GM11168 (cell line): ENCODE measurements around the gene BRMS1L.

Experiments used
- in situ Hi-C: fragments of 300-500 bp; cut with MboI; formaldehyde crosslinking; loops from one replicate; pipeline ENCODE4 v1.12.0; 2022; ENCODE audit warnings: low sequenced_read_pairs; ENCODE audit not compliant: unreplicated experiment

The BRMS1L gene

DNA sequence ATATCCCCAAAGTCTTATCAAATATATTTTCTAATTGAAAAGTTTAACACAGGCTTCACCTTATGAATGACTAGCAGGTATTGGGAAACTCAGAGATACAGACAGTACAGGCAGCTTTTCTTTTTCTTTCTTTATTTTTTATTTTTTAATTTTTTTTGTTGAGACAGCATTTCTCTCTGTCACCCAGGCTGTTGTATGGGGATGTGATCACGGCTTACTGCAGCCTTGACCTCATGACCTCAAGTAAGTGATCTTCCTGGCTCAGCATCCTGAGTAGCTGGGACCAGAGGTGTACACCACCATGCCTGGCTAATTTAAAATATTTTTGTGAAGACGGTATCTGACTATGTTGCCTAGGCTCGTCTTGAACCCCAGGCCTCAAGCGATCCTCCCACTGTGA is 85.0 kb downstream of the BRMS1L start:
- in situ Hi-C loops = no loop called here

DNA sequence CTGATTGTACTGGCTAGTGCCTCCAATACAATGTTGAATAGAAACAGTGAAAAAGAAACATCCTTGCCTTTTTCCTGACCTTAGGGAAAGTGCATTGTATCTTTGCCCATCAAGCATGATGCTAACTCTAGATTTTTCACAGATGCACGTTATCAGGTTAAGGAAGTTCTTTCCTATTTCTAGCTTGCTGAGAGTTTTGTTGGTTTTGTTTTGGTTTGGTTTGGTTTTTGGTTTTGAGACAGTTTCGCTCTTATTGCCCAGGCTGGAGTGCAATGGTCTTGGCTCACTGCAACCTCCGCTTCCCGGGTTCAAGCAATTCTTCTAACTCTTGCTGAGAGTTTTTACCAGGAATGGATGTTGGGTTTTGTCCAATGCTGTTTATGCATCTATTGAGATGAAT is 89.0 kb downstream of the BRMS1L start:
- in situ Hi-C loops = no loop called here

DNA sequence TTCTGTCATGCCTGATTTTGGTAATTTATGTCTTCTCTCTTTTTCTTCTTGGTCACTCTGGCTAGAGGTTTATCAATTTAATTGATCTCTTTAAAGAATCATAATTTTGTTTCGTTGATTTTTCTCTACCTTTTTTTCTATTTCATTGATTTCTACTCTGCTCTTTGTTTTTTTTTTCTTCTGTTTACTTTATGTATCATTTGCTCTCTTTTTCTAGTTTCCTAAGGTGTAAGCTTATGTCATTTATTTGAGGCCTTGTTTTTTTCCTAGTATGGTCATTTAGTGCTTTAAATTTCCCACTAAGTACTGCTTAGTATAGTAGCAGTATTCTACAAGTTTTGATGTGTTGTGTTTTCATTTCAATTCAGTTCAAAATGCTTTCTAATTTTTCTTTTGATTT is 89.6 kb downstream of the BRMS1L start:
- in situ Hi-C loops = no loop called here
